Measurements from ENCODE around the gene ACTL7A. TPM values are rescaled to one million over a fixed set of nuclear protein-coding genes. Genes with fewer than 3 reads are reported as not detected.
"Not testable (repeated sequence)": the region's sequence is repeated elsewhere in the genome, so short reads cannot be mapped to it uniquely, and the experiment has no call there.

ACTL7A gene
- total RNA-seq, 1 donor from 2014 or later, result not detected

GRCh38 chr9:108845507-108845906 lies 16.6 kb upstream of the ACTL7A start:
- no peak overlapping the region for H3K27ac ChIP-seq (ENCODE audit: low read depth, low read length)
- H3K9ac ChIP-seq (ENCODE audit: low read depth in 1 of 3, low read length in 3 of 3), result no peak overlapping the region
- H3K36me3 ChIP-seq (ENCODE audit: control insufficient read depth in 3 of 3, insufficient read depth in 3 of 3, low read length in 3 of 3), result no peaks in the 10 kb centered on the region
- H3K27me3 ChIP-seq (ENCODE audit: control insufficient read depth in 3 of 3, insufficient read depth in 3 of 3, low read length in 3 of 3), result no peaks in the 10 kb centered on the region
- H3K4me3 ChIP-seq (ENCODE audit: low read length in 3 of 3), result no peak overlapping the region
- no peaks in the 10 kb centered on the region for H3K9me3 ChIP-seq (ENCODE audit: control insufficient read depth in 3 of 3, low read length in 3 of 3)
- no peaks in the 10 kb centered on the region for H3K4me1 ChIP-seq (ENCODE audit: control insufficient read depth in 3 of 3, insufficient read depth in 3 of 3, low read length in 3 of 3)

DNA sequence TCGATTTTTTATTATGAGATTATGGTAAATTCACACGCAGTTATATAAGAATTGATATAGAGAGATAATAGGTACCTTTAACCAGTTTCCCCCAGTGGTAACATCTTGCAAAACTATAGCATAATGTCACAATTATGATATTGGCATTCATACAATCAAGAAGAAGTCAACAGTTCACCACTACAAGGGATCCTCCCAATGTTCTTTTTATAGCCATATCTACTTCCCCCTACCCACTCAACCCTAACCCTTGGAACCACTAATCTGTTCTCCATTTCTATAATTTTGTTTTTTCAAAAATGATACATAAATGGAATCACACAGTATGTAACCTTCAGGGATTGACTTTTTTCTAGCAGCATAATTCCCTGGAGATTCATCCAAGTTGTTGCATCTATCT lies 16.1 kb upstream of the ACTL7A start:
- H3K4me1 ChIP-seq (ENCODE audit: control insufficient read depth in 3 of 3, insufficient read depth in 3 of 3, low read length in 3 of 3), result no peaks in the 10 kb centered on the region
- H3K27me3 ChIP-seq (ENCODE audit: control insufficient read depth in 3 of 3, insufficient read depth in 3 of 3, low read length in 3 of 3), result no peaks in the 10 kb centered on the region
- H3K36me3 ChIP-seq (ENCODE audit: control insufficient read depth in 3 of 3, insufficient read depth in 3 of 3, low read length in 3 of 3), result no peaks in the 10 kb centered on the region
- no peaks in the 10 kb centered on the region for H3K9me3 ChIP-seq (ENCODE audit: control insufficient read depth in 3 of 3, low read length in 3 of 3)
- H3K4me3 ChIP-seq (ENCODE audit: low read length in 3 of 3), result no peak overlapping the region
- H3K9ac ChIP-seq (ENCODE audit: low read depth in 1 of 3, low read length in 3 of 3), result no peak overlapping the region
- no peak overlapping the region for H3K27ac ChIP-seq (ENCODE audit: low read depth, low read length)

DNA sequence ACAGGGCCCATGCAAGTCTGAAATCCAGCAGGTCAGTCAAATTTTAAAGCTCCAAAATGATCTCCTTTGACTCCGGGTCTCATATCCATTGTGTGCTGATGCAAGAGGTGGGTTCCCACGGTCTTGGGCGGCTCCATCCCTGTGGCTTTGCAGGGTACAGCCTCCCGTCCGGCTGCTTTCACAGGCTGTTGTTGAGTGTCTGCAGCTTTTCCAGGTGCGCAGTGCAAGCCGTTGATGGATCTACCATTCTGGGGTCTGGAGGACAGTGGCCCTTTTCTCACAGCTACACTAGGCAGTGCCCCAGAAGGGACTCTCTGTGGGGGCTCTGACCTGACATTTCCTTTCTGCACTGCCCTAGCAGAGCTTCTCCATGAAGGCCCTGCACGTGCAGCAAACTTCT lies 13.8 kb upstream of the ACTL7A start:
- not testable (repeated sequence) for H3K36me3 ChIP-seq (ENCODE audit: control insufficient read depth in 3 of 3, insufficient read depth in 3 of 3, low read length in 3 of 3); H3K4me3 ChIP-seq (ENCODE audit: low read length in 3 of 3); H3K9ac ChIP-seq (ENCODE audit: low read depth in 1 of 3, low read length in 3 of 3)

DNA sequence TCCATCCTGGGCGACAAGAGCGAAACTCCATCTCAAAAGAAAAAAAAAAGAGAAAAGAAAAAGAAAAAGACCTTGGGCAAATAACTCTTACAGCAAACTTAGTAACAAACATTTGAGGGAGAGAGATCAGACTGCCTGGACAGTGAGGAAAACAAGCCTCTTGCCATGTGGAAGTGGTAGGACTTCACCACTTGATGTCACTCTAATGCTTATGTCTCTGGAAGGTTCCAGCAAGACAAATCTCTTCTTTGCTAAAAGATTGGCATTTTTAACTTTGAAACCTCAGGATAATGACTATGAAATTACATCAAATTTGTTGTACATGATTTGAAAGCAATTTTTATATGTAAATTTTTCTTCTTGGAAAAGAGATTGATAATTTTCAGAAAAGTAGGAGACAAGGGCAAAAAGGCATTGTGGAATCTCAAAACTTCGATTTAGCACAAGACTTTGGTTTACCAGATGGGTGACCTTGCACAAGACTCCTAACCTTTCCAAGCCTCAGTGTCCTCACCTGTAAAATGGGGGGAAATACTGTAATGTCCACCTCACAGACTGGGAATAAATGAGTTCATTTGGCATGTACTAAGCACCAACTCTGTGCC lies 11.7 kb upstream of the ACTL7A start:
- Histone ChIP-seq H3K36me3 (ENCODE audit: control insufficient read depth in 3 of 3, insufficient read depth in 3 of 3, low read length in 3 of 3) (no peaks in the 10 kb centered on the region), H3K4me1 (ENCODE audit: control insufficient read depth in 3 of 3, insufficient read depth in 3 of 3, low read length in 3 of 3) (no peaks in the 10 kb centered on the region), H3K9me3 (ENCODE audit: control insufficient read depth in 3 of 3, low read length in 3 of 3) (no peaks in the 10 kb centered on the region), H3K4me3 (ENCODE audit: low read length in 3 of 3) (no peak overlapping the region), H3K27me3 (ENCODE audit: control insufficient read depth in 3 of 3, insufficient read depth in 3 of 3, low read length in 3 of 3) (peaks cover 3 to 5% (median 3%) of the 10 kb centered on the region in 3 donors), H3K9ac (ENCODE audit: low read depth in 1 of 3, low read length in 3 of 3) (no peak overlapping the region), H3K27ac (ENCODE audit: low read depth, low read length) (no peak overlapping the region)

More for the DNA sequence above, 13.8 kb upstream of the ACTL7A start:
- not testable (repeated sequence) for H3K4me1 ChIP-seq (ENCODE audit: control insufficient read depth in 3 of 3, insufficient read depth in 3 of 3, low read length in 3 of 3); H3K27ac ChIP-seq (ENCODE audit: low read depth, low read length); H3K27me3 ChIP-seq (ENCODE audit: control insufficient read depth in 3 of 3, insufficient read depth in 3 of 3, low read length in 3 of 3); H3K9me3 ChIP-seq (ENCODE audit: control insufficient read depth in 3 of 3, low read length in 3 of 3)

GRCh38 chr9:108851138-108851537 lies 10.9 kb upstream of the ACTL7A start:
- H3K9me3 ChIP-seq (ENCODE audit: control insufficient read depth in 3 of 3, low read length in 3 of 3), result no peaks in the 10 kb centered on the region
- H3K4me1 ChIP-seq (ENCODE audit: control insufficient read depth in 3 of 3, insufficient read depth in 3 of 3, low read length in 3 of 3), result no peaks in the 10 kb centered on the region
- H3K4me3 ChIP-seq (ENCODE audit: low read length in 3 of 3), result no peak overlapping the region
- no peak overlapping the region for H3K9ac ChIP-seq (ENCODE audit: low read depth in 1 of 3, low read length in 3 of 3)
- no peaks in the 10 kb centered on the region for H3K36me3 ChIP-seq (ENCODE audit: control insufficient read depth in 3 of 3, insufficient read depth in 3 of 3, low read length in 3 of 3)
- peaks cover 3 to 5% (median 4%) of the 10 kb centered on the region in 3 donors for H3K27me3 ChIP-seq (ENCODE audit: control insufficient read depth in 3 of 3, insufficient read depth in 3 of 3, low read length in 3 of 3)
- no peak overlapping the region for H3K27ac ChIP-seq (ENCODE audit: low read depth, low read length)

DNA sequence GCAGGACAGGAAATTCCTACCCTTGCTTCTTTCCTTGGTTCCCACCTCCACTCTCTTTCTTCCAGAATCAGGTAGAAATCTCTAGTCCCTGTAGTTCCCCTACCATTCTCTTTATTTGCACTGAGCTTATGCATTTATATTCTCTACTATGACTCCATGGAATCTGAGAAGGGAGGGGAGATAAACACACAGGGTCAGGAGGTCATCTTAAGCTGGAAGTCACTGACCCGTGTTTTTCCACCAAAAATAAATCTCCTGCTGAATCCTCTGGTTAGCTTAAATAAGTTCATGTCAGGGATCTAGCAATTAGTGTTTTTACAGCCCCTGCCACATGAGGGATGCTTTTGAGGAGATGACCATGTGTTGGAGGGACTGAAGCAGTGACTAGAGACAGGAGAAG lies 10.0 kb upstream of the ACTL7A start:
- no peak overlapping the region for H3K27ac ChIP-seq (ENCODE audit: low read depth, low read length)
- no peaks in the 10 kb centered on the region for H3K36me3 ChIP-seq (ENCODE audit: control insufficient read depth in 3 of 3, insufficient read depth in 3 of 3, low read length in 3 of 3)
- no peaks in the 10 kb centered on the region for H3K4me1 ChIP-seq (ENCODE audit: control insufficient read depth in 3 of 3, insufficient read depth in 3 of 3, low read length in 3 of 3)
- H3K9ac ChIP-seq (ENCODE audit: low read depth in 1 of 3, low read length in 3 of 3), result no peak overlapping the region
- peaks cover 3 to 5% (median 4%) of the 10 kb centered on the region in 3 donors for H3K27me3 ChIP-seq (ENCODE audit: control insufficient read depth in 3 of 3, insufficient read depth in 3 of 3, low read length in 3 of 3)
- no peaks in the 10 kb centered on the region for H3K9me3 ChIP-seq (ENCODE audit: control insufficient read depth in 3 of 3, low read length in 3 of 3)
- no peak overlapping the region for H3K4me3 ChIP-seq (ENCODE audit: low read length in 3 of 3)

DNA sequence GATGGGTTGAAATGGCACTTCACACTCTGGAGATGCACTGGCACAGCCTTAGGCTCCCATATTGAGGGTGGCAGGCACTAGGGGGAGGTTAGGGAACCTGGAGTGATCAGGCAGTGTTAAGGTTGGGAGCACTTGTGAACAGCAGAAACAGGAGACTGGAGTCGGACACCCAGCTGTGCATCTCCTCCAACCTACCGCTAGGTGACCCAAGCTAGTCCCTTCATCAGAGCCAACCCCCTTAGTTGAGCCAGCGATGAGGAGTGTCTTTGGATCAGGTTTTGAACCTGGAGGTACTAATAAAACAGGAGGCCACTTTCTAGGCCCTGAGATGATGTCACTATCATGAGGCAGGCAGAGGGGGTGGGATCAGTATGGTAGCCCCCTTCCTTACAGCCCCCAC lies 8.0 kb upstream of the ACTL7A start:
- Histone ChIP-seq H3K4me3 (ENCODE audit: low read length in 3 of 3) (no peak overlapping the region), H3K27me3 (ENCODE audit: control insufficient read depth in 3 of 3, insufficient read depth in 3 of 3, low read length in 3 of 3) (peaks cover 3 to 5% (median 4%) of the 10 kb centered on the region in 3 donors), H3K36me3 (ENCODE audit: control insufficient read depth in 3 of 3, insufficient read depth in 3 of 3, low read length in 3 of 3) (no peaks in the 10 kb centered on the region), H3K9ac (ENCODE audit: low read depth in 1 of 3, low read length in 3 of 3) (no peak overlapping the region), H3K9me3 (ENCODE audit: control insufficient read depth in 3 of 3, low read length in 3 of 3) (no peaks in the 10 kb centered on the region), H3K27ac (ENCODE audit: low read depth, low read length) (no peak overlapping the region), H3K4me1 (ENCODE audit: control insufficient read depth in 3 of 3, insufficient read depth in 3 of 3, low read length in 3 of 3) (no peaks in the 10 kb centered on the region)

DNA sequence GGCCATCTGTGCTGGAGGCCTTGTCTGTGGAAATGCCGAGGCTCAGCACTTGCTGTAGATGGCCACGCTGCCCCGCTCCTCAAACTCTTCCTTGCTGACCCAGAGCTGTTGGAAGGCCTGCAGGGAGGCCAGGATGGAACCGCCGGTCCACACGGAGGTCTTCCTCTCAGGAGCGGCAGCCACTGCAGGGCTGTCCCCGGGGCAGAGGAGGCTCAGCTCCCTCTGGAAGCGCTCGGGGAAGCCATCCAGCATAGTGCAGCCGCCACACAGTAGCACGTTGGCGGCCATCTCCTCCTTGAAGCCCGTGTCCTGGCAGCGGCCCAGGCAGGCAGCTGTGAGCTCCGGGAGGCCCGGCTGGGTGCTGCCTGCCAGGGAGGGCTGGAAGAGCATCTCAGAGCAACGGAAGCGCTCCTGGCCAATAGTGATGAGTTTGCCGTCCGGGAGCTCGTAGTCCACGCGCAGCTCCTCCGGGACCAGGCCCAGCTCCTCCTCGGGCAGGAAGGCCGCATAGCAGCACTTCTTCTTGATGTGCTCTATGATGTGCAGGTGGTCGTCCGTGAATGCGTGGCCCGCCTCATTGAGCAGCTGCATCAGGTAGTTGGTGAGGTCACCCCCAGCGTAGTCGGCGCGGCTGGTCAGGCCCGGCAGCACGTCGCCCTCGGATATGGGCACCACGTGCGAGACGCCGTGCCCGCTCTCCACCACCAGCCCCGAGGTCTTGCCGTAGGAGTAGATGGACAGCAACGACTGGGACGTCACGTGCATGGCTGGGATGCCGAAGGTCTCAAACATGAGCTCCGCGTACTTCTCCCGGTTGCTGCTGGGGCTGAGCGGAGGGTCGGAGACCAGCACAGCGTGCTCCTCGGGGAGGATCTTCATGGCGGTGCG lies 7.2 kb upstream of the ACTL7A start:
- no peaks in the 10 kb centered on the region for H3K9me3 ChIP-seq (ENCODE audit: control insufficient read depth in 3 of 3, low read length in 3 of 3)
- no peak overlapping the region for H3K27ac ChIP-seq (ENCODE audit: low read depth, low read length)
- H3K4me3 ChIP-seq (ENCODE audit: low read length in 3 of 3), result no peak overlapping the region
- no peaks in the 10 kb centered on the region for H3K36me3 ChIP-seq (ENCODE audit: control insufficient read depth in 3 of 3, insufficient read depth in 3 of 3, low read length in 3 of 3)
- no peaks in the 10 kb centered on the region for H3K4me1 ChIP-seq (ENCODE audit: control insufficient read depth in 3 of 3, insufficient read depth in 3 of 3, low read length in 3 of 3)
- H3K27me3 ChIP-seq (ENCODE audit: control insufficient read depth in 3 of 3, insufficient read depth in 3 of 3, low read length in 3 of 3), result peaks cover 3 to 5% (median 4%) of the 10 kb centered on the region in 3 donors
- H3K9ac ChIP-seq (ENCODE audit: low read depth in 1 of 3, low read length in 3 of 3), result no peak overlapping the region

- Histone ChIP-seq H3K27me3 (ENCODE audit: control insufficient read depth in 3 of 3, insufficient read depth in 3 of 3, low read length in 3 of 3) (peaks cover 3 to 5% (median 4%) of the 10 kb centered on the region in 3 donors), H3K4me1 (ENCODE audit: control insufficient read depth in 3 of 3, insufficient read depth in 3 of 3, low read length in 3 of 3) (no peaks in the 10 kb centered on the region), H3K36me3 (ENCODE audit: control insufficient read depth in 3 of 3, insufficient read depth in 3 of 3, low read length in 3 of 3) (no peaks in the 10 kb centered on the region), H3K27ac (ENCODE audit: low read depth, low read length) (no peak overlapping the region), H3K4me3 (ENCODE audit: low read length in 3 of 3) (no peak overlapping the region), H3K9me3 (ENCODE audit: control insufficient read depth in 3 of 3, low read length in 3 of 3) (no peaks in the 10 kb centered on the region), H3K9ac (ENCODE audit: low read depth in 1 of 3, low read length in 3 of 3) (no peak overlapping the region)
These were observed 6.6 kb upstream of the ACTL7A start for GRCh38 chr9:108855529-108855886.

DNA sequence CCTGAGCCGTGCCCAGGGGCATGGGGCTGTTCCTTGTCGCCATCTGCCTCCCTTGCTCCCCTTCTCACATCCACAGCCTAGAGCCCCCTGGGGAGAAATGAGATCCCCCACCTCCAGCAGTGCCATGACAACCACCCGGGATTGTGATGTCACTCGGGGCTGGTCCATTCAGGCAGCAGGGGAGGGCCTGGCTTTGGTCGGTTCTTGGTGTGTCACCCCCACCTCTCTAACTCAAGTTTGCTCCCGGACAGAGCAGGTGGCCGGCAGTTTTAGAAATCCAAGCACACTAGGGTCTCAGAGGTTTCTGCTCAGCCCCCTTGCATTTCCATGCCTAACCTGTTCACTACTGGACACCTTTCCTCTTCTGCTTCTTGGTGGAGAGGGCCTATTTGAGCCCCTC lies 6.2 kb upstream of the ACTL7A start, which contains the start of gene ACTL7B:
ACTL7B (minus strand) TSS at position 99 of the 400 bp plus-strand sequence; CDS start at position 43, 56 bp downstream.
- H3K27me3 ChIP-seq (ENCODE audit: control insufficient read depth in 3 of 3, insufficient read depth in 3 of 3, low read length in 3 of 3), result peaks cover 3 to 5% (median 4%) of the 10 kb centered on the region in 3 donors
- no peak within 1 kb of the TSS for H3K9ac ChIP-seq (ENCODE audit: low read depth in 1 of 3, low read length in 3 of 3)
- no peak within 1 kb of the TSS for H3K27ac ChIP-seq (ENCODE audit: low read depth, low read length)
- H3K36me3 ChIP-seq (ENCODE audit: control insufficient read depth in 3 of 3, insufficient read depth in 3 of 3, low read length in 3 of 3), result no peaks in the 10 kb centered on the region
- no peaks in the 10 kb centered on the region for H3K9me3 ChIP-seq (ENCODE audit: control insufficient read depth in 3 of 3, low read length in 3 of 3)
- no peaks in the 10 kb centered on the region for H3K4me1 ChIP-seq (ENCODE audit: control insufficient read depth in 3 of 3, insufficient read depth in 3 of 3, low read length in 3 of 3)
- no peak within 1 kb of the TSS for H3K4me3 ChIP-seq (ENCODE audit: low read length in 3 of 3)
